GM20000 (cell line): ENCODE data around the gene USP25.

Experiments
- DNase-seq: peaks from one replicate; pipeline ENCODE4 v3.0.0; 2012; ENCODE audit warnings: low spot score
- CTCF ChIP-seq: IDR thresholded peaks from 2 replicates; pipeline ENCODE4 v1.5.1; 2012; ENCODE audit warnings: mild to moderate bottlenecking, control low read depth; ENCODE audit errors: extremely low read depth, missing control alignments

The USP25 gene

GRCh38 chr21:15763359-15763758, 33.6 kb downstream of the USP25 start:
- TF ChIP-seq CTCF, result no peak
- DNase-seq, result no peak

- TF ChIP-seq CTCF, result no peak
- no peak for DNase-seq
Observed at GRCh38 chr21:15764878-15765277, 35.1 kb downstream of the USP25 start.

- no peak for TF ChIP-seq CTCF
- DNase-seq, result no peak
Observed at GRCh38 chr21:15766952-15767603, 37.3 kb downstream of the USP25 start.

- no peak for DNase-seq
- no peak for TF ChIP-seq CTCF
Observed at GRCh38 chr21:15768045-15768601, 38.3 kb downstream of the USP25 start.

GRCh38 chr21:15768853-15769252, 39.1 kb downstream of the USP25 start:
- no peak for DNase-seq
- no peak for TF ChIP-seq CTCF

- no peak for TF ChIP-seq CTCF
- no peak for DNase-seq
Observed at GRCh38 chr21:15771311-15771710, 41.5 kb downstream of the USP25 start.

- DNase-seq, result no peak
- no peak for TF ChIP-seq CTCF
Observed at GRCh38 chr21:15772654-15773053, 42.9 kb downstream of the USP25 start.
